Endothelial cell of umbilical vein (primary cell): ENCODE data around the gene OR6B2.

Experiments
- EZH2 ChIP-seq: IDR thresholded peaks from 2 replicates; pipeline ENCODE4 v1.6.1; 2012; ENCODE audit warnings: borderline replicate concordance, low read depth, mild to moderate bottlenecking, moderate library complexity, low read length, inconsistent platforms; ENCODE audit not compliant: severe bottlenecking
- FOS ChIP-seq: IDR thresholded peaks from 2 replicates; pipeline ENCODE4 v1.6.1; 2011; ENCODE audit warnings: mild to moderate bottlenecking, low read length, moderate library complexity, borderline replicate concordance; ENCODE audit not compliant: insufficient read depth
- MAX ChIP-seq: IDR thresholded peaks from 2 replicates; pipeline ENCODE4 v1.6.1; 2011; ENCODE audit not compliant: insufficient read depth, insufficient read length
- MYC ChIP-seq: IDR thresholded peaks from one replicate; pipeline ENCODE4 v1.6.1; 2011; ENCODE audit warnings: mild to moderate bottlenecking, low read depth, low read length
- POLR2A ChIP-seq: IDR thresholded peaks from 2 replicates; pipeline ENCODE4 v1.6.1; 2012; ENCODE audit warnings: low read depth, mild to moderate bottlenecking, control low read depth, low read length
- POLR2AphosphoS5 ChIP-seq: IDR thresholded peaks from 2 replicates; pipeline ENCODE4 v1.6.1; 2012; ENCODE audit warnings: low read depth, mild to moderate bottlenecking, control low read depth, low read length, moderate library complexity; ENCODE audit not compliant: insufficient read depth
- TF ChIP-seq, protein P1 (sequence below), 2 donors: IDR thresholded peaks; 1 replicate in 1 of 2; 2 replicates in 1 of 2; pipeline ENCODE4 v1.5.1; 2011; ENCODE audit warnings: low read length in 2 of 2, mild to moderate bottlenecking in 2 of 2, moderate library complexity in 2 of 2, control low read depth in 1 of 2, inconsistent platforms in 1 of 2, low read depth in 1 of 2; ENCODE audit not compliant: insufficient read depth in 1 of 2; ENCODE audit errors: extremely low read depth in 1 of 2

GRCh38 chr2:239994086-239994485, 36.1 kb downstream of the OR6B2 start:
- TF ChIP-seq, protein P1, sequence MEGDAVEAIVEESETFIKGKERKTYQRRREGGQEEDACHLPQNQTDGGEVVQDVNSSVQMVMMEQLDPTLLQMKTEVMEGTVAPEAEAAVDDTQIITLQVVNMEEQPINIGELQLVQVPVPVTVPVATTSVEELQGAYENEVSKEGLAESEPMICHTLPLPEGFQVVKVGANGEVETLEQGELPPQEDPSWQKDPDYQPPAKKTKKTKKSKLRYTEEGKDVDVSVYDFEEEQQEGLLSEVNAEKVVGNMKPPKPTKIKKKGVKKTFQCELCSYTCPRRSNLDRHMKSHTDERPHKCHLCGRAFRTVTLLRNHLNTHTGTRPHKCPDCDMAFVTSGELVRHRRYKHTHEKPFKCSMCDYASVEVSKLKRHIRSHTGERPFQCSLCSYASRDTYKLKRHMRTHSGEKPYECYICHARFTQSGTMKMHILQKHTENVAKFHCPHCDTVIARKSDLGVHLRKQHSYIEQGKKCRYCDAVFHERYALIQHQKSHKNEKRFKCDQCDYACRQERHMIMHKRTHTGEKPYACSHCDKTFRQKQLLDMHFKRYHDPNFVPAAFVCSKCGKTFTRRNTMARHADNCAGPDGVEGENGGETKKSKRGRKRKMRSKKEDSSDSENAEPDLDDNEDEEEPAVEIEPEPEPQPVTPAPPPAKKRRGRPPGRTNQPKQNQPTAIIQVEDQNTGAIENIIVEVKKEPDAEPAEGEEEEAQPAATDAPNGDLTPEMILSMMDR (IDR thresholded peaks at IDR 0.05; ENCODE audit: extremely low read depth in 1 of 2, insufficient read depth in 1 of 2, low read depth in 1 of 2, low read length in 2 of 2): no peak
- no peak for TF ChIP-seq POLR2AphosphoS5
- TF ChIP-seq POLR2A: no peak
- no peak for TF ChIP-seq EZH2
- TF ChIP-seq MYC: no peak
- TF ChIP-seq MAX: no peak
- TF ChIP-seq FOS: no peak
